Calu3 (cell line): ENCODE results near the gene FLOT2. TPM values are rescaled to one million over a fixed set of nuclear protein-coding genes. Genes with fewer than 3 reads are reported as not detected.

Experiments used
- BruUV-seq: library from RNA; stranded (reverse); fragments of 400-500 nt; replicated peaks from 2 replicates; lab custom pipeline; 2021; lab: Mats Ljungman, UMichigan
- CTCF ChIA-PET: fragments of 300-600 bp; sonication (Branson Sonifier 250); formaldehyde crosslinking; loops from one replicate; lab custom pipeline; 2022; ENCODE audit warnings: antibody characterized with exemption; lab: Charles Lee
- DNase-seq: peaks from one replicate; pipeline ENCODE4 v3.0.0; 2022
- H3K27ac Mint-ChIP-seq: one replicate; pipeline ENCODE4 v1.8.0; 2022; ENCODE audit warnings: mixed read lengths; ENCODE audit not compliant: unreplicated experiment
- H3K27me3 Mint-ChIP-seq: one replicate; pipeline ENCODE4 v1.8.0; 2022; ENCODE audit warnings: mixed read lengths; ENCODE audit not compliant: unreplicated experiment
- H3K36me3 Mint-ChIP-seq: one replicate; pipeline ENCODE4 v1.8.0; 2022; ENCODE audit warnings: mild to moderate bottlenecking, moderate library complexity, mixed read lengths; ENCODE audit not compliant: insufficient read depth, unreplicated experiment
- H3K4me1 Mint-ChIP-seq: one replicate; pipeline ENCODE4 v1.8.0; 2022; ENCODE audit warnings: mild to moderate bottlenecking, low read depth, mixed read lengths; ENCODE audit not compliant: unreplicated experiment
- H3K4me3 Mint-ChIP-seq: one replicate; pipeline ENCODE4 v1.8.0; 2022; ENCODE audit warnings: mild to moderate bottlenecking, low read depth, moderate library complexity, mixed read lengths; ENCODE audit not compliant: unreplicated experiment
- H3K9me3 Mint-ChIP-seq: one replicate; pipeline ENCODE4 v1.8.0; 2022; ENCODE audit warnings: low read depth, mixed read lengths; ENCODE audit not compliant: unreplicated experiment
- intact Hi-C: fragments of 100-400 bp; cut with micrococcal nuclease; formaldehyde crosslinking; loops from one replicate; pipeline ENCODE4 v1.10.0; 2022; ENCODE audit not compliant: unreplicated experiment
- total RNA-seq: library from RNA; stranded (reverse); gene quantifications from 2 replicates; pipeline ENCODE4 v1.2.3, GENCODE V29; 2022
- TF ChIP-seq, protein P1 (sequence below): fragments of 200-600 bp; IDR thresholded peaks from one replicate; pipeline ENCODE4 v1.8.0; 2022; ENCODE audit warnings: antibody characterized with exemption; ENCODE audit not compliant: unreplicated experiment

The FLOT2 gene
- total RNA-seq, 1 experiment from 2014 or later = 152 TPM

DNA sequence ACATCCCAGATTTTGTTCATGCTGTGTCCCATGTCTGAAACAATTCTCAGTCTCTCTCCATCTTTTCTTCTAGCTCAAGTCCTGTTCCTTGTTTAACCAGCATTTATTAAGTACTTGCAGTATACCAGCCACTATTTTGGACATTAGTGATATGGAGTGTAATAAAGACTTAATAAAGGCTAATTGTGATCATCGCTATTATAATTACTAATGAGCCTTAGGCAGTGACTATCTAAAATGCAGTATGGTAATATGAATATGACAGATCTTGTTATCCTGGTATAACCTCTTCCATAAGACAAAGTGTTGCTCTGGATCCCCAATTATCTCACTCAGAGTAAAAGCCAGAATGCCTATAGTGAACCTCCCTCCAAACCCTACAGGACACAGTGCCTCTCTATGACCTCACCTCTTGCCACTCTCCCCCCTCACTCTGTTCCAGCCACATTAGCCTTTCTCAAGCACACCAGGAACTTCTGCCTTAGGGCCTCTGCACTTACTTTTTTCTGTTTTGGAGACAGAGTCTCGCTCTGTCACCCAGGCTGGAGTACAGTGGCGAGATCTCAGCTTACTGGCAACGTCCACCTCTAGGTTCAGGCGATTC, 1.8 kb upstream of the FLOT2 start:
- H3K27ac Mint-ChIP-seq = no peak overlapping the region

DNA sequence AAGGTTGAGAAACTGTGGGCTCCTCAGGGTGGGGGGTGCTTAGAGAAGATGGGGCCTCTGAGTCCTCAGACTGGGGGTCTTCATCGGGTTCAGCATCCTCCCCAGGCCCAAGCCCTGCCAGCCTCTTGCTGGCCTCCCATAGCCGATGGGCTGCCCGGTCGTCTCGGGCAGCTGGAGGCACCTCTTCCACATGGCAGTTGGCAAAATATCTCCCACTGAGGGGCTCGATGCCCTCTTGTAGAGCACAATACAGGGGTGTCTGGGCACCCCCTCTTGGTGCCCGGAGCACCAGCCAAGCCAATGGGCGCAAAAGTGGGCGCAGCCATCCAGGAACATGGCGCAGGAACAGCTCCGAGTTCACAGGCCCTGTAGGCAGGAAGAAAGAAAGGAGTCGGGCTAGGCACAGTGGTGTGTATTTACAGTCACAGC, 1.0 kb upstream of the FLOT2 start:
- CTCF ChIA-PET = interaction anchor here (0.6 to 1.4 kb wide), 3 partner anchors 135 to 172 kb away, joined by 3 to 7 read pairs (median 3); no protein-coding TSS in a partner anchor
- no peak overlapping the region for H3K27ac Mint-ChIP-seq
- H3K36me3 Mint-ChIP-seq = peaks cover 52% of the 10 kb centered on the region
- no TSS peak for BruUV-seq
- H3K4me1 Mint-ChIP-seq = peaks cover 28% of the 10 kb centered on the region
- TF ChIP-seq, protein P1, sequence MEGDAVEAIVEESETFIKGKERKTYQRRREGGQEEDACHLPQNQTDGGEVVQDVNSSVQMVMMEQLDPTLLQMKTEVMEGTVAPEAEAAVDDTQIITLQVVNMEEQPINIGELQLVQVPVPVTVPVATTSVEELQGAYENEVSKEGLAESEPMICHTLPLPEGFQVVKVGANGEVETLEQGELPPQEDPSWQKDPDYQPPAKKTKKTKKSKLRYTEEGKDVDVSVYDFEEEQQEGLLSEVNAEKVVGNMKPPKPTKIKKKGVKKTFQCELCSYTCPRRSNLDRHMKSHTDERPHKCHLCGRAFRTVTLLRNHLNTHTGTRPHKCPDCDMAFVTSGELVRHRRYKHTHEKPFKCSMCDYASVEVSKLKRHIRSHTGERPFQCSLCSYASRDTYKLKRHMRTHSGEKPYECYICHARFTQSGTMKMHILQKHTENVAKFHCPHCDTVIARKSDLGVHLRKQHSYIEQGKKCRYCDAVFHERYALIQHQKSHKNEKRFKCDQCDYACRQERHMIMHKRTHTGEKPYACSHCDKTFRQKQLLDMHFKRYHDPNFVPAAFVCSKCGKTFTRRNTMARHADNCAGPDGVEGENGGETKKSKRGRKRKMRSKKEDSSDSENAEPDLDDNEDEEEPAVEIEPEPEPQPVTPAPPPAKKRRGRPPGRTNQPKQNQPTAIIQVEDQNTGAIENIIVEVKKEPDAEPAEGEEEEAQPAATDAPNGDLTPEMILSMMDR = no peak
- intact Hi-C loops = no loop called here
- H3K9me3 Mint-ChIP-seq = no peaks in the 10 kb centered on the region
- DNase-seq = no peak
- no peaks in the 10 kb centered on the region for H3K27me3 Mint-ChIP-seq
- H3K4me3 Mint-ChIP-seq = peak overlapping the region; percentile 93

More for the DNA sequence above, 1.8 kb upstream of the FLOT2 start:
- no peaks in the 10 kb centered on the region for H3K9me3 Mint-ChIP-seq
- peaks cover 30% of the 10 kb centered on the region for H3K4me1 Mint-ChIP-seq
- BruUV-seq = no TSS peak
- intact Hi-C loops = no loop called here
- peaks cover 60% of the 10 kb centered on the region for H3K36me3 Mint-ChIP-seq
- no peak overlapping the region for H3K4me3 Mint-ChIP-seq
- TF ChIP-seq, protein P1 = no peak
- DNase-seq = no peak
- H3K27me3 Mint-ChIP-seq = no peaks in the 10 kb centered on the region
- CTCF ChIA-PET = no interaction called here

DNA sequence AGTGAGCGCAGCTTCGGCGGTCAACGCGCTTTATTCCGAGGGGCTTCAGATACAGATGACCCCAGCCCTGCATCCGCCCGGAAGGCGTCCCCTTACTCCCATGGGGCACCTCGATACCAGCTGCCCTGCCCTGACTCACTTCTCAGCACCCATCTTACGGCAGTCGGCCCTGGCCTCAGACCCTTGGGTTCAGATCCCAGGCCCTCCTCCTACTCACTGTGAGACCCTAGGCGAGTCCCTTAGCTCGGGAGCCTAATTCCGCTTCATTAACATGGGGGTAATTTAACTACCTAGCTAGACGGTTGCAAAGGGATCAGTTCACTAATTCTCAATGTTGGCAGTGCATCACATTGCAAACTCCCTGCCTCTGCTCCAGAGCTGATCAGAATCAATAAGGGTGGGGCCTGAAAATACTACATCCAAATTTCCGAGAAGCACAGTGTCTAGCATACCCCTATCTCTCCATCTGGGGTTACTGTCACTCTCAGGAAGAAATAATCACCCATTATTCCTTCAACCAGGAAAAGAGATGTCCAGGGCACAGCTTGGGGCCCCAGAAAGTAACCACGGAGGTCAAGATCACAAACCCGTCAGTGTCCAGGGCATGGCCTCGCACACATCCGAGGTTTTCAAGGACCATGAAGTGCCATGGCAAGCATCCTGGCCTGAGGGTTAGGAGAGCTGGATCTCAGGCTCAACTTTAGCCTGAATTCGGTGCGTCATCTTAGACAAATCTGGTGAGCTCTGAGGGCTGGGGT, 415 bp upstream of the FLOT2 start:
- CTCF ChIA-PET = interaction anchor here (0.6 to 1.4 kb wide), 4 partner anchors 135 to 171 kb away, joined by 3 to 7 read pairs (median 3); no protein-coding TSS in a partner anchor
- H3K4me1 Mint-ChIP-seq = peaks cover 30% of the 10 kb centered on the region
- H3K36me3 Mint-ChIP-seq = peaks cover 46% of the 10 kb centered on the region

DNA sequence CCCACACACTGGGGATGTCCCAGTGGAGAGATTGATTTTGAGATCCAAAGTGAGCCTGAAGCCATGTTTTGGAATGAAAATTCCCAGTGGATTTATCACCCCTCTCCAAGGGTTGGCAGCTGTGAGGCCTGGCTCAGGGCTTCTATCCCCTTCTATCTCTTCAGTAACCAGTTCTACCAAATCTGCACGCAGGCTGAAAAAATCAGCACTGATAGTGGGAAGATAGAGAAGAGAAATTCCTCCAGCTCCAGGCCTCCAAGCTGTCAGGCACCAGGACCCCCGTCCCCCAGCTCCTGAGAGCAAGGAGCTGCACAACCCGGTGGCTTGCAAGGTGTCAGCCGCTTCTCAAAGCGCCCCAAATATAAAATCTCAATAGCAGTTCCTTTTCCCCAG, 1.0 kb downstream of the FLOT2 start:
- peaks cover 34% of the 10 kb centered on the region for H3K36me3 Mint-ChIP-seq
- H3K9me3 Mint-ChIP-seq = no peaks in the 10 kb centered on the region
- intact Hi-C loops = no loop called here
- peaks cover 25% of the 10 kb centered on the region for H3K4me1 Mint-ChIP-seq
- BruUV-seq = no TSS peak
- H3K27ac Mint-ChIP-seq = peak overlapping the region; percentile 34
- DNase-seq = no peak
- H3K27me3 Mint-ChIP-seq = no peaks in the 10 kb centered on the region
- H3K4me3 Mint-ChIP-seq = peak overlapping the region; percentile 93
- CTCF ChIA-PET = interaction anchor here (0.7 kb wide), 1 partner anchor 17 kb away, joined by 3 read pairs; no protein-coding TSS in a partner anchor
- TF ChIP-seq, protein P1 = no peak

More for the DNA sequence above, 415 bp upstream of the FLOT2 start:
- H3K4me3 Mint-ChIP-seq = peak overlapping the region; percentile 93
- H3K27me3 Mint-ChIP-seq = no peaks in the 10 kb centered on the region
- no peak for DNase-seq
- BruUV-seq = no TSS peak
- TF ChIP-seq, protein P1 = no peak
- peak overlapping the region; percentile 34 for H3K27ac Mint-ChIP-seq
- intact Hi-C loops = no loop called here
- H3K9me3 Mint-ChIP-seq = no peaks in the 10 kb centered on the region
